Cerebellar cortex (tissue), 1 donor: ENCODE data around the gene TRABD2A.

ENCODE experiments used
- DNase-seq: peaks from one replicate; pipeline ENCODE4 v3.0.0-alpha.2; 2015; ENCODE audit warnings: low spot score

The TRABD2A gene

GRCh38 chr2:84850471-84850870 is 30.4 kb downstream of the TRABD2A start:
- no peak for DNase-seq

GRCh38 chr2:84849271-84849952 is 31.5 kb downstream of the TRABD2A start:
- peak; percentile 88 for DNase-seq

GRCh38 chr2:84847326-84848050 is 33.4 kb downstream of the TRABD2A start:
- DNase-seq, result no peak

GRCh38 chr2:84846741-84847142 is 34.1 kb downstream of the TRABD2A start:
- no peak for DNase-seq

GRCh38 chr2:84846041-84846663 is 34.7 kb downstream of the TRABD2A start:
- no peak for DNase-seq

- DNase-seq, result no peak
These were observed 36.7 kb downstream of the TRABD2A start for GRCh38 chr2:84844141-84844540.

- no peak for DNase-seq
These were observed 39.3 kb downstream of the TRABD2A start for GRCh38 chr2:84841577-84841976.

GRCh38 chr2:84840306-84840705 is 40.6 kb downstream of the TRABD2A start:
- no peak for DNase-seq

- DNase-seq, result no peak
These were observed 41.0 kb downstream of the TRABD2A start for GRCh38 chr2:84839851-84840250.

- DNase-seq, result no peak
These were observed 42.3 kb downstream of the TRABD2A start for GRCh38 chr2:84838434-84839145.

GRCh38 chr2:84836215-84836614 is 44.7 kb downstream of the TRABD2A start:
- no peak for DNase-seq

GRCh38 chr2:84833481-84834150 is 47.3 kb downstream of the TRABD2A start:
- DNase-seq, result no peak

- DNase-seq, result no peak
These were observed 48.0 kb downstream of the TRABD2A start for GRCh38 chr2:84832772-84833461.

GRCh38 chr2:84830758-84831500 is 50.0 kb downstream of the TRABD2A start:
- no peak for DNase-seq

GRCh38 chr2:84830095-84830494 is 50.8 kb downstream of the TRABD2A start:
- DNase-seq, result no peak

GRCh38 chr2:84829693-84830092 is 51.2 kb downstream of the TRABD2A start:
- DNase-seq, result no peak

- DNase-seq, result no peak
These were observed 52.8 kb downstream of the TRABD2A start for GRCh38 chr2:84827978-84828575.

- no peak for DNase-seq
These were observed 57.1 kb downstream of the TRABD2A start for GRCh38 chr2:84823788-84824187.

GRCh38 chr2:84823229-84823628 is 57.7 kb downstream of the TRABD2A start:
- no peak for DNase-seq

- no peak for DNase-seq
These were observed 59.1 kb downstream of the TRABD2A start for GRCh38 chr2:84821806-84822205.
